Hippocampal formation (tissue), 2 donors: ENCODE data around the gene PTPRO.

Source experiments
- DNase-seq, 2 donors: peaks; one replicate each; lab custom pipeline; 2025; lab: John Stamatoyannopoulos, UW

The PTPRO gene

DNA sequence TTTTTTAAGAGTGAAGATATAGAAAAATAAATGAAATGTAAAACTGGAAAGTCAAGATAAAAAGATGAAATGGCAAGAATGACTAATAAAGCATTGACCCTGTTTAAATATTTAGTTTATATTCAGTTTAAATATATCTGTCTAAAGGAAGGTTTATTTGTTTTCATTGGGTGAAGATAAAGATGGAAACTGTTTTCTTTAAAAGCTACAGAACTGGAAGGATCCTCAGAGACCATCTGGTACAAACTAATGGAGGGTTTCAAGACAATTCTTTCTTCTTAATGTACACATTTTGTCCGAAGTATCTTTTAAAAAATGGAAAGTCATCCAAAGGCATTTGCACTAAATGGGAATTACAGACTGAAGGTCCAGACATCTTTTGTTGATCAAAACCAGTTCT is 324.3 kb downstream of the PTPRO start:
- DNase-seq = no peak
